Fibroblast of skin of abdomen (primary cell): Measurements from ENCODE around the gene ITGB2.

Experiments used
- DNase-seq: peaks from one replicate; pipeline ENCODE4 v3.0.0-alpha.2; 2013

Gene ITGB2

DNA sequence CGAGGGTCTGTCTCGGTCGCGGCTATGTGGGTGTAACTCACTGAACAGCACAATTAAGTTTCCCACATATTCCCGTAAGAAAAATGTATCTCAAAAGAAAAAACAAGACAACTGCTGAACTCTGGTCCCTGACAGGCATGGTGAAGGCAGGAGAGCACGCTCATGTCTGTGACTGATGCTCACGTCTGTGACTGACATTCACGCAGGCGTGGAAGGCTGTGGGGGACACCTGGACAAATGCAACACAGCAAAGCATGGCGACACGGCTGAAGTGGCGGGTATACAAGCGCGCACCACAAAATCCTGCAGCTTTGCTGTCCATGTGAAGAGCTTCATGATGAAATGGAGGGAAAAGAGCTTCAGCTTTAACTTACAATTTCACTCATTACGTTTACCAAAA, 53.2 kb downstream of the ITGB2 start:
- no peak for DNase-seq

DNA sequence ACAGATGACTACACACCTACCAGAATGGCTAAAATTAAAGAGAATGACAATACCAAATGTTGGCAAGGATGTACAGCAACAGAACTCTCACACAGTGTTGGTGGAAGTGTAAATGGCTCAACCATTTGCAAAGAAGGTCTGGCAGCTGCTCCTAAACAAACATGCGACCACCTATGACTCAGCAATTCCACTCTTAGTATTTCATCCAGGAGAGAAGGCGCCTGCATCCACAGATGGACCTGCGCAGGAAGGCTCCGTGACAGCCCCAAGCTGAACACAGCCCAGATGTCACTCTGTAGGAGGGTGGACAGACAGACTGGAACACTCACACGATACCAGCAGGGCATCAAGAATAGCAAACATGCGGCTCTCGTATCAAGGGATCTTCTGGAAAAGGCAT, 53.9 kb downstream of the ITGB2 start:
- peak; percentile 62 for DNase-seq

DNA sequence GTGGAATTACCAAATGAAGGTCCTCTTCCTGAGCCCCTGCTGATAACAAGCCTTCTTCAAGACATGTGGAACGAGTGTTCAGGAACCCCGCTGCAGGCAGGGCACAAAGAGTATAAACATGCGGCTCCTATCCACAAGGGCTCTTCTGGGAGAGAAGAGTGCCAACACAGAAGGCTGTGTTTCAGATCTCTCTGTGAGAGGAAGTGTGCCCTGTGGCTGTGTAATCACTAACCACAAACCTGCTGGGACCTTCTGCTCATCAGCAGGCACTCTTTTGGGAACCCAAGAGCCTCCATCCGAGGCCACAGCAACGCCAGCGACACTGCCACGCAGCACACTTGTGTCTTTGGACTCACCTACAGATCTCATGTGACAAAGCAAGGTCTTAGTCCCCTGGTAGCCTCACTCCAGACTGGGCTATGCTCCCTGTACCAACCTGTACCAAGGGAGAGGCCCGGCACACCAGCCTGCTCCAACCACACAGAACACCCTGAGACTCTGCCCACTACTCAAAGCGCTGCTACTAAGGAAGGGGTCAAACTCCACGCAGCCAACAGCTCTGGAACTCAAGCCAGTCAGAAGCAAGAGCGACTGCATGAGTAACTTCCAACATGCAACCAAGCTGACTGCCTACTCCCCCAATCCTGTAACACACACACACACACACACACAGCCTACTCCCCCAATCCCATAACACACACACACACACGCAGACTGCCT, 55.0 kb downstream of the ITGB2 start:
- no peak for DNase-seq

DNA sequence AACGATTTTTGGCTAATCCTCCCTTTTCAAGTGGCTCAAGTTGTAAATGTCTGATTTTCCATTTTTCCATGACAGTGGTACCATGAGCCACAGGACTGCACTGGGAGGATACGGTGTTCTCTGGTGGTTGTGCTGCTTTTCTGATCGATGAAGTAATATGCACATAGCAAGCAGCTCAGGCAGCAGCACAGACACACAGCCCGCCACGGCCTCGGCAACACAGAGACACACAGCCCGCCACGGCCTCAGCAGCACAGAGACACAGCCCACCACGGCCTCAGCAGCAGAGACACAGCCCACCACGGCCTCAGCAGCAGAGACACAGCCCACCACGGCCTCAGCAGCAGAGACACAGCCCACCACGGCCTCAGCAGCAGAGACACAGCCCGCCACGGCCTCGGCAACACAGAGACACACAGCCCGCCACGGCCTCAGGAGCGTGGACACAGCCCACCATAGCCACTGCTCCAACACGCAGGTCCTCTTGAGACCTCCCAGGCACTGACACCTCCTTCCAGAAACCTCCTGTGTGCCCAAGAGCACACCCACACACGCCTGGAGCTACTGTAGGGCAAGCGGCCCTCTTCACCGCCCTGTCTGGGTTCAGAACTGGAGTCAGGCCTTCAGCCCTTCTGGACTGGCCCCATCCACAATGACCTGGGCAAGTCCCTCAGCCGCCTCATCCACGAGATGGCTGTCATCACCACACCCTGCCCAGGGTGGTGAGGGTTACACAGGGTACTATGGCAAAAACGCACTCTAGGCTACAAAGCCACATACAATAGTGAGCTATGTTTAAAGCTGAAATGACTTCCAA, 57.6 kb downstream of the ITGB2 start:
- no peak for DNase-seq

DNA sequence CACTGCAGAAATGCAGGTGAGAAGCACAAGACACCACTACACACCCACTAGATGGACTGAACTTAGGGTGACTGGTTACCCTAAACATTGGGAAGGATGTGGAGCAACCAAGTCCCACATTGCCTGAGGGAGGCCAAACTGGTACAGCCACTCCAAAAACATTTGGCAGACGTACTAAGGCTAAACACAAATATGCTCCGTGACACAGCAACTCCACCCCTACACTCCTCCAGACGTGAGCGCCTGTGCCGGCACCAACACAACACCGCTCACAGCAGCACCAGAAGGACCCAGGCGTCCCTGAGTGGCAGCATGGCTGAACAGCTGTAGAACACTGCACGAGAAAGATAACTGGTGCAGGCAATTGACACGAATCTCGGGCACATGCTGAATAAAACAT, 61.9 kb downstream of the ITGB2 start:
- no peak for DNase-seq

DNA sequence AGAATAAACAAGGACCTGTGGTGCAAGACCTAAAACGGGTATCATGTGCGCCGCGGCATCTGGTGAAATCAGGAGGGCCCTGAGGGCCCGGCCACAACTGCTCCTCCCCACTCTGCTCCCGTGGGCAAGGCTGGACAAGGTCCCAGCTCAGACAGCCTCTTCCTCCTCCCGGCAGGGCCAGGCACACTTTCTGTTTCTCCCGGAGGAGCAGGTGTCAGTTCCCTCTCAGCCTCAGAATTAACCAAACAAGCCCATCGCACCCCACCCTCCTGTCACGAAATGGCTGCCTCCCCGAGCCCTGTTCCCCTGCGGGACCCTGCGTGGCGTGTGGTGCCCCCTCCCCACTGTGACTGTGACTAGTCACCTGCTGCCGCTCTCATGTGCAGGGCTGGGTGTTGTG, 62.4 kb downstream of the ITGB2 start:
- DNase-seq, result no peak

DNA sequence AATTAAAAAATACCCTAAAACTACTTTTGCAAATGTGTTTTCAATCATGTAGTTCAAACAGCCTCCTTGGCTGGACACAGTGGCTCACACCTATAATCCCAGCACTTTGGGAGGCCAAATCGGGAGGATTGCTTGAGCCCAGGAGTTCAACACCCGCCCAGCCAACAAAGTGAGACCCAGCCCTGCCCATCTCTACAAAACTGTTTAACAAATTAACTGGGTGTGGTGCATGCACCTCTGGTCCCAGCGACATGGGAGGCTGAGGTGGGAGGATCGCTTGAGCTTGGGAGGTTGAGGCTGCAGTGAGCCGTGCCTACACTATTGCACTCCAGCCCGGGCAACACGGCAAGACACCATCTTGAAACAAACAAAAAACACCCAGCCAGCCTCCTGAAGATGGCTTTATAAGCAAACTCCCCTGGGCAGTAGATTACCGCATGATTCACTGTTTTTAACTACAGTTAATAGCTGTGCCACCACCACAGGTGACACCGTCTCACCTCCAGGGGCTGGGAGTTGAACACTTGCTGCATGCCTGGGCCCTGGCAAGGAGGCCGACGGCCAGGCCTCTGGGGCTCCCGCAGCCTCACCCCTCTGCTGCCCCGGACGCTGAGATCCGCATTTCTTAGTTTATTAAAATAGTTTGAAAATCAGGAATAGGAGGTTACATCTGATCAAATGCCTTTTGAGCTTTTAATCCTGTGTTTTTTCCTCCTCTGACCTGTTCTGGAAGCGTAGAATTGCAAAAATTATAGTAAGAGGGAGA, 63.4 kb downstream of the ITGB2 start:
- DNase-seq, result no peak

DNA sequence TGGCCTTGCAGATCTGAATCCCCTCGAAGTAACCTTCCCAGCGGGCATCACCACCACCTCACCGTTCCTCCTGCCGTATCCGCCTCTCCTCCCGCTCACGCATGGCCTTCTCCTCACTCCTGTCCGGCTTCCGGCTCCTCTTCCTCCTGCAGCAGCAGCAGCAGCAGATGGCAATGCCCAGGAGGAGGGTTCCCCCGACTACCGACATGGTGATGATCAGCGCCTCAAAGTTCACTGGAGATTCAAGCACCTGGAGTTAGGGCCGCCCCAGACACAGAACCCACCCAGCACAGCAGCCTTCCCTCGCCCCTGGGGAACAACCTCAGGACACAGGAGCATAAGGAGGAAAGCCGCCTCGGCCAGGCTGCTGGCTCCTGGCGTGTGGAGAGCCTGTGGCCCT, 64.6 kb downstream of the ITGB2 start:
- DNase-seq, result no peak

DNA sequence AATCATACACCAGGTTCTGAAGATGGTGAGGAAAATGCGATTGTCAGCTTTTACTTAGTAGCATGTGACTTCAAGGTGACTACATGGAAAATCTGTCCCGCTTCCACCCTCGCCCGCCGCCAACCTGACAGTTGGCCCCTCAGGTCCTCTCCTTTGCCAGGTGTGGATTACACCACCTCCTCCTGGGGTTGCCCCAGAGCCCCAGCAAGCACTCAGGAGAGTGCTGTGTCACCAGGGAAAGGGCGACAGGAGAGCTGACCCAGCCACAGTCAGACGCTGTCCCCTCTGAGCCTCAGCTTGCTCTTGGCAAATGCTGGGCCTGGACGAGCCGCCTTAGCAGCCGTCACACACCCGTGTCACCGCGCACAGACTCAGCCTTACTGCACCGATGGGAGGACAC, 65.1 kb downstream of the ITGB2 start:
- no peak for DNase-seq

DNA sequence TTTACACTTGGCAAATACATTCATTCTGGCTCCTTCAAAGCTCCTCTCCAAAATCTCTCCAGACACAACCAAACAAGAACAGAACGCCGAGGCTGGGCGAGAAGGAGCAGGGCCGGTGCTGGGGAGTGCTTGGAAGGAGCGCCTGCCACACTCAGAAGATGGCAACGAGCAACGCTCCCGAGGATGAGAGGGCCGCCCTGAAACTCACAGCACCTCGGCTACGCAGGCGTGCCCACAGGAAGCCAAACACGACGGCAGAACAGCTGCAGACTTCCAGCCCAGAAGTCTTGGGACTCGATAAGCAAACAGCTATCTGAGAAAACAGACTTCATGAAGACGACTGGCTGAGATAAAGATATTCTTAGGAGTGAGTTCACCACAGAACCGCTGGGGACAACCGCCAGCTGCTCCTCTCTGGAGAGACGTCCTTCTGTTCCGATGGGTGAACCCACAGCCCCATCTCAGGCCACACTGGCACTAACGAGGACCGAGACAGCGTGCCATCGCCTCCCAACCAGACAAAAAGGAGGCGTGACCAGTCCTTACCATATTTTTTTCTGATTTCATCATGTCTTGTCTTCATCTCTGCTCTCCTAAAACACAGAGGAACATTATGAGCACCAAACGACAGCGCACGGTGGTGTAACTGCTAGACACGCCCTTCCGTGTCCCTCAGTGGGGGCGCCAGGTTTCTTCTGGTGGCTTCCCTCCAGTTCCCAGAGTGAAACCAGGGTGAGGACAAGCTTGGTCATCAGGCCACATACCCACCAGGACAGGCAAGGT, 65.8 kb downstream of the ITGB2 start:
- no peak for DNase-seq

DNA sequence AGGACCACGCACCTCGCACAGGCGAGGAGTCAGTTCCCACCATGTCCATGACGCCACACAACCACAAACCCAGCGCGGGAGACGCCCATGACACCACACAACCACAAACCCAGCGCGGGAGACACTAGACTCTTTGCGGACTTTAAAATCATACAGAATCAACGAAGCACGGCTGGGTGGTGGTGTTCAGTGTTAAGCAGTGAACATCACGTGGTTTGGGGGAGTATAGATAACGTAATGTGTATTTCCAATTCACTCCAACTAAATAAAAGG, 66.4 kb downstream of the ITGB2 start:
- no peak for DNase-seq

DNA sequence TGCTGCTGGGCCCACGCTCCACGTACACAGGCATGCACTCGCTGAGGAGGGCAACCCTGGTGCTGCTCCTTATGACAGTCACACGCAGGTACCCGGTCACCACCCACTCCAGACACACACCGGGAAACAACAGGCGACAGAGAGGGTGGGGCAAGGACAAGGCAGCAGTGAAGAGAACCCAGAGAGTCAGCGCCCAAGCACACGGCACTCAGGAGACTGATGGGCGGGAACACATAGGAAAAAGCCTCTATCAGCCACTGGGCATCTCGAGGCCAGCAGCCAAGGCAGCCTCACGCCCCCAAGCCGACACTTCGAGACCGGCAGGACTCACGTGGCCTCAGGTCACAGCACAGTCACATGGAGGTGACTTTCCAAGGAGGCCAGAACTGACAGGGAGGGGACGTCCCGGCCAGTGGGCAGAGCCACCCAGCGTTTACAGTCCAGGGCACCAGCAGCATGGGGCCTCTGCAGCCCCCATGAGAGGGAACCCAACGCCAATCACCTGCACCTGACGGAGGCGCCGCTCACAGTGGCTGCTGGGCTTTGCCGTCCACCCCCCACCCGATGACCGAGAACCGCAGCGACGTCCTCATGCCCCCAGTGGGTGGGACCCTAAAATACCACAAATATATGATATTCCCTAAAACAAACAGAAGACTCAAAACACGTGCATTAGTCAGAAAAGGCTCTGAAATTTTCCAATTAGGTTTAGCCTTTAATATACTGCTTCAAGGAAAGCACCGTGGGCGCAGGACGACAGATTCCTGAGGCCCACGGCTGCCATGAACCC, 66.9 kb downstream of the ITGB2 start:
- no peak for DNase-seq

DNA sequence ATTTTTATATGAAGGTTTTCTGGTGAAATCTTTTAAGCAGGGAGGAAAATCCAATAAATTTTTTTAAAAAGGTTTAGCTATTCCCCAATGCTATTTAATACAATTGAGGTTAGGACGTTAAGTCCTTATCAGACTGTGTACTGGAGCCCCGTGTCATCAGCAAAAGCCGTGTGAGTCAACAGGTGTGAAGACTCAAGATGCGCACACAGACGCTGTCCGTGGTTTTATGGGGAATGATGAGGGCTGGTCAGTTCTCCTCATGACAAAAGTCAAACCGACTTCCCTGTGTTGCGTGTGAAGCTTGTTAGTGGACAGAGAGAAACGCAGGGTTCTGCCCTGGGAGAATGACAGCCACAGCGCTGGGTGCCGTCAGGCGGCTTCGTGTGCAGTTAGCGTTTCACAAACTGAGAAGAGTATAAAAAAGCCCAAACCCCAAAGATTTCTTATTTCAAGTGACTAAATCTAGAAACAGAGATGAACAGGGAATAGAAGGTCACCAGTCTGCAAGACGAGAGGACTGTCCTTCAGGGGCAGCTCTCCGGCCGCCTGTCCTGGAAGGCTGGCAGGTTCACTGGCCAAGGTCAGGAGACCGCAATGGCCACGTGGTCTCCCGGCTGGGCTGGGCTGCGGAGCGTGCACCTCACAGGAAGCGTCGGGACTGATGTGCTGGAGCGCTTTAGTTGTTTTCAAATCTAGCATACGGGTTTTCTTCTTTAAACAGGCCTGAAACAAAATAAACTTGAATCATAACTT, 69.6 kb downstream of the ITGB2 start:
- no peak for DNase-seq

DNA sequence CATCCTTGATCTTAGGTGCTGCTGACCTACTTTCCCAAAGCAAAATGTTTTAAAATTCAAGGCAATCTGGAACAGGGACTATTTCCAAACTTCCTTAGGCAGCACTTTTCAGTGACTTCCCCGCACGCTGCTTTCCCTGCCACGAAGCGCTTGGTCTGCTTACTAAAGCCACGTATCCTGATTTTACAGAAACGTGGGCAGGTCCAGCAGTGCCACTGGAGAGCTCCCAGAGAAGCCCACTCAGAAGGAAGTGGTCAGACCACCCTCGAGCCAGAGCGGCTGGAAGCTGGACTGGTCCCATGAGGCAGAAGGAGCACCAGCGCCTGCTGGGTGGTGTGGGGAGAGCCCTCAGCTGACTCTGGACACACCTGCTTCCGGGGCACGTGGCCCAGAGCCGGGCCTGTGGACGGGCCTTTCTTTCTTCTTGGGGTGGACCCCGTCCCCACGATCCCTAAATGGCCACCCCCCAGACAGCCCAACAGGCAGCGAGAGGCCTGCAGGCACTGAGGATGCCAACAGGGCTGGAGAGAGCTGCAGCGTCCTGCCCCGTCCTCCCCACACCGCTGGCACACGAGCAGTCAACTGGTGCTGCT, 70.4 kb downstream of the ITGB2 start:
- DNase-seq, result no peak

DNA sequence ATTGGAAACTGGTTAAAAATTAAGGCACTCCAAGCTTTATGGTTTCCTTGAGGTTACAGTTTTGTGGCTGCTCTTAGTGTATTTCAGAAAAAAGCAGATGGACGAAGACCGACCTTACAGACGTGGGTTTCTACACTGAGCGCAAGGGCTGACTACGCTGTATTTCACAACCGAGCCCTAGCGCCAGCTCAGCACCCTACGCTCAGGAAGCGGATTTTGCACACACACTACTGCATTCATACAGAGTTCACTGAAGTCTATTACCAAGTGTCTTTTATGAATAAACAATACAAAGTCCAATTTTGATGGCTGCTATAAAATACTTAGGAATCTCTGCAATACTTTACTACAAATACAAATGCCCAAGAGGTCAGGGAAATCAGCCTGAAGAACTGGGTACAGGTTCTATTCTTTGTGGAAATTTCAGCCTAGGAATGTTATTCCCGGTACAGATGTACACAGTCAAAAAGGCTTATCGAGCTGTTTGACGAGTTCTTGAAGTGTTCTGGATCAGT, 71.0 kb downstream of the ITGB2 start:
- no peak for DNase-seq

DNA sequence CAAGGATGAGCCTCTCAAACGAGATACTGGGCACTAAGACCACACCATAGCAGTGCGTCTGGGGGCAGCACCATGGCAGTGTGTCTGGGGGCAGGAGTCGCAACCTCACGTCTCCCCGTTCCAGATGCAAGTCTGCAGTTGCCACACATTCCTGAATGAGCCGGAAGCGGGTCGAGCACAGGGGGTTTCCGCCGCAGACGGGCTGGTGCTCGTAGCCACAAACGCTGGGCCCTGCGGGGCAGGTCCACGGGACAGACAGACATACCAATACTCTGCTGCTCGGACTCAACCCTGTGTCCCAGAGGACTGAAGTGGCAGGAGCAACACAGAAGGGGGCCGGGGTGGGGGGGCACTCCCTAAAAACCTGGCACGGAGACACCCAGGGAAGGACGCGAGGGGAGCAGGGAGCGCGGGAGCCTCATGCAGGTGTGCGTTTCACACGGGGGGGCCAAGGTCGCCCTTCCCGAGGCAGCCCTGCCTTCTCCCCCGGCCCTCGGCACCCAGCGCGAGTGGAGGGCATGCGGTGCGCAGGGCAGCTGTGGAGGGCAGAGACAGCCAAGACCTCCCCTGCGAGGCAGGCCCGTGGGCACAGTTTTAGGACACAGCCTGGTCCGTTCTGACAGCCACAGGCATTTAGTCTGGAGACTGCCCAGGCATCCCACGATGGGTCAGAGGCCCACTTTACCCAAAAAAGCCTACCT, 71.7 kb downstream of the ITGB2 start:
- no peak for DNase-seq

DNA sequence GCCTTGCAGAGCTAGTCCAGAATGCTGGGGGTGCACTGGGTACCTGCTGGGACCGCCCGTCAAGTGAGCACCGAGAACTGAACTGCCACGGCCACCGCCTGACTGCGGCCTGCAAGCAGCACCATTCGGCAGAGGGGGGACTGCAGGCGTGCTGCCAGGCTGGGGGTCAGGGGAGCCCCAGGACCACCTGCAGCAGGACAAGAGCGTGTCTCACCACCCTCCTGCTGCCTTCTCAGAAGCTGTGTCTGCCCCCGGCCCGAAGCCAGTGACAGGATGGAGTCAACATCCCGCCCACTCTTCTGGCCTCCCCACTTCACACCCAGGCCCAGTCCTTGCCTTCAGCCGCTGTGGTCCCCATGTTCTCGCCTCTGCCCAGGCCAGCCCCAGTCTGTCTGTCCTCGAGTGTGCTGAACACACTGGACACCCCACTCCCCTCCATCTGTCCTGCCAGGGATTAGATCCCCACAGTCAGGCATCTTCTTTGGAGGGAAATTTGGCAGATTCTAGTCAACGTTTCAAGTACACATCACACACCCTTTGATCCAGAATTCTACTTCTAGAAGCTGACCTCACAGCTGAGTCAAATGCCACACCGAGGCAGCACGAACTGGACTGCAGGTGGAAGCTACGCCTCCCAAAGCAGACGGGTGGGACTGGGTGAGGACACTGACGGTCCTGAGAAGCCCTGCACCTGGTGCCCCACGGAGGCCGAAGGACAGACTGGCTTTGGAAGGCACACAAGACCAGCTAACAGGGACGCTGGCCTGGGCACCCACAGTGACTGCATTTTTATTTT, 73.2 kb downstream of the ITGB2 start:
- DNase-seq, result no peak

DNA sequence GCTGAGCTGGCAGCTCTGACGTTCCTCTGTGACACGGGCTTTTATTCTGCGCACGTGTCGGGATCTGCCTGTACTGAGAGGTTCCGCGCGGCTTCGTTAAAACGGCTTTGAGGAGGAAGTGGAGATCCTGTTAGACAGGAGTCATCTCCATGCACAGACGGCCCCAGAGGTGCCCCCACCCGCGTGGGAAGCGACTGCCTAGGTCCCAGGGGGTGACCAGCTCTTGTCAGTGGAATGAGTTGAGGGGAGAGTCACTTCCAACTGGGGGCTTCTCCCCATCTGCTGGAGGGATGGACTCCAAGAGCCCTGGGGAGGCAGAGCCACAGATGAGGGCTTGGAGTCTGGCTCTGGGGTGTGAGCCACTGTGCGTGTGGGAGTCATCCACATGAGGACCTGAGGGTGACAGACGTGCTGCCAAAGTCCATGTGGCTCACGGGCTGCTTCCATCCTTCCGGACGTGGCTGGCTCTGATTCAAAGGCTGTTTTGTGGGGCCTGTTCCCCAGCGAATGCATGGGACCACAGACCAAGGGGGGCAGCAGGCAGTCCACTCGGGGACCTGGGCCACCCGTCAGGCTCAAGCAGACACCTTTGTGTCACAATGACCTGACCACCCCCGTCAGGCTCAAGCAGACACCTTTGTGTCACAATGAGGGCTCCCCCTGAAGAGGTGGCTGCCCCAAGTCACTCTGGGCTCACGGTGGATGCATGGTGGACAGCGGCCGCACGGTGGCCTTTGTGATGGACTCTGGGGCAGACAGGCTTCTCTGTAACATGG, 74.0 kb downstream of the ITGB2 start:
- peak; percentile 40 for DNase-seq

DNA sequence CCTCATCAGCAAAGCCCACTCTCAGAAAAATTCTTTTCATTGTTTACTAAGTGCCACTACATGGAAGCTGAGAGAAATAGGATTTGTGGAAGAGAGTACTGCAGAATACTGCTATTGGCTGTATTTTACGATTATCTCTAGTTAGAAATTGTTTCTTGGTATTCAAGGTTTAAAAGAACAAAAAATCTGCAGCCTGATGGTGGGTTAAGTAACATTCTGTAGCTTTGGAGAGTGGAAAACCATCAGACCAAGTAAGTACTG, 74.5 kb downstream of the ITGB2 start:
- no peak for DNase-seq
